GM18508 (cell line): Measurements from ENCODE around the gene CASS4.
"Not testable (repeated sequence)": the region's sequence is repeated elsewhere in the genome, so short reads cannot be mapped to it uniquely, and the experiment has no call there.

Experiments used
- ATAC-seq: cut with Tn5 transposase; IDR thresholded peaks from one replicate; pipeline ENCODE4 v1.9.1; 2021; ENCODE audit warnings: moderate number of reproducible peaks; ENCODE audit not compliant: insufficient read depth, unreplicated experiment

CASS4 gene

GRCh38 chr20:56391596-56392131 lies 20.4 kb upstream of the CASS4 start:
- ATAC-seq, result peak; percentile 10

GRCh38 chr20:56392132-56392880 lies 19.8 kb upstream of the CASS4 start, which contains the start of the genes AURKA and CSTF1:
Gene AURKA, minus strand, starts transcription at chr20:56392215. Its CDS starts 4,018 bp downstream, at chr20:56388197.
Gene CSTF1, plus strand, starts transcription at chr20:56392645. Its CDS starts 2,908 bp downstream, at chr20:56395553.
- peak; percentile 92 for ATAC-seq

GRCh38 chr20:56392881-56393482 lies 19.1 kb upstream of the CASS4 start:
- ATAC-seq, result no peak

GRCh38 chr20:56393653-56394052 lies 18.4 kb upstream of the CASS4 start:
- no peak for ATAC-seq

- no peak for ATAC-seq
Measured at GRCh38 chr20:56395166-56395565, 16.9 kb upstream of the CASS4 start.

GRCh38 chr20:56400001-56400640 lies 11.9 kb upstream of the CASS4 start:
- no peak for ATAC-seq

GRCh38 chr20:56403465-56403864 lies 8.6 kb upstream of the CASS4 start:
- no peak for ATAC-seq

GRCh38 chr20:56405356-56405755 lies 6.7 kb upstream of the CASS4 start:
- not testable (repeated sequence) for ATAC-seq

- no peak for ATAC-seq
Measured at GRCh38 chr20:56406910-56407309, 5.2 kb upstream of the CASS4 start.

GRCh38 chr20:56409521-56409920 lies 2.5 kb upstream of the CASS4 start:
- no peak for ATAC-seq

GRCh38 chr20:56409956-56410355 lies 2.1 kb upstream of the CASS4 start:
- ATAC-seq, result no peak

GRCh38 chr20:56411287-56411686 lies 773 bp upstream of the CASS4 start:
- not testable (repeated sequence) for ATAC-seq

GRCh38 chr20:56412473-56412790 lies 372 bp downstream of the CASS4 start:
- no peak for ATAC-seq

GRCh38 chr20:56412949-56413348 lies 889 bp downstream of the CASS4 start:
- no peak for ATAC-seq

GRCh38 chr20:56414842-56415765 lies 3.0 kb downstream of the CASS4 start:
- no peak for ATAC-seq

GRCh38 chr20:56417402-56417801 lies 5.3 kb downstream of the CASS4 start:
- ATAC-seq, result no peak

- no peak for ATAC-seq
Measured at GRCh38 chr20:56417911-56418310, 5.9 kb downstream of the CASS4 start.

GRCh38 chr20:56418385-56418861 lies 6.4 kb downstream of the CASS4 start:
- no peak for ATAC-seq

GRCh38 chr20:56420028-56420427 lies 8.0 kb downstream of the CASS4 start:
- ATAC-seq, result no peak
